Kidney epithelial cell (primary cell): ENCODE data around the gene NPHP3. TPM values are rescaled to one million over a fixed set of nuclear protein-coding genes. Genes with fewer than 3 reads are reported as not detected.

ENCODE experiments used
- DNase-seq: peaks from one replicate; pipeline ENCODE4 v3.0.0-alpha.2; 2010; ENCODE audit warnings: low read depth
- H3K27me3 ChIP-seq: 2 replicates; pipeline ENCODE4 v1.6.0; 2011; ENCODE audit warnings: low read length; ENCODE audit not compliant: control insufficient read depth, insufficient read depth
- H3K36me3 ChIP-seq: 2 replicates; pipeline ENCODE4 v1.5.1; 2011; ENCODE audit warnings: low read length; ENCODE audit not compliant: control insufficient read depth, insufficient read depth
- H3K4me3 ChIP-seq: 2 replicates; pipeline ENCODE4 v1.5.1; 2011; ENCODE audit warnings: low read depth, mild to moderate bottlenecking, control low read depth, low read length
- total RNA-seq: library from RNA; depleted of rRNA; stranded (reverse); fragments of >200 nt; gene quantifications from 2 replicates; pipeline ENCODE4 v1.2.3, GENCODE V29; 2015
- TF ChIP-seq, protein P1 (sequence below): IDR thresholded peaks from 2 replicates; pipeline ENCODE4 v1.5.1; 2011; ENCODE audit warnings: mild to moderate bottlenecking, moderate library complexity, low read length, control low read depth, inconsistent platforms; ENCODE audit not compliant: insufficient read depth, poor library complexity, severe bottlenecking

The NPHP3 gene
- total RNA-seq, 1 donor from 2014 or later: 23.3 TPM

DNA sequence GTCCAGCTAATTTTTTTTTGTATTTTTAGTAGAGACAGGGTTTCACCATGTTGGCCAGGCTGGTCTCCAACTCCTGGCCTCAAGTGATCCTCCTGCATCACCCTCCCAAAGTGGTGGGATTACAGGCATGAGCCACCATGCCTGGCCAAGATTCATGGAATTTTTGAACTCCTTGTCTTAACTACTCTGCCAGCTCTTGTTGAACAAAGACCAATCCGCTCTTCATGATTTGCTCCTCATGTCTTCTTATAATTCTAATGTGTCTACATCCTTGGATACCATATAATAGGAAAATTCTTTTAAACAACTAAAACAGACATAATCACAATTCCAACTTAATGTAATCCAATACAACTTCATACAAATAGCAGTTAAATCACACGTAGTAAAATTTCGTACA, 40.8 kb downstream of the NPHP3 start:
- Histone ChIP-seq H3K36me3 (no peaks in the 10 kb centered on the region), H3K4me3 (no peak overlapping the region), H3K27me3 (no peaks in the 10 kb centered on the region)
- no peak for DNase-seq
- TF ChIP-seq, protein P1, sequence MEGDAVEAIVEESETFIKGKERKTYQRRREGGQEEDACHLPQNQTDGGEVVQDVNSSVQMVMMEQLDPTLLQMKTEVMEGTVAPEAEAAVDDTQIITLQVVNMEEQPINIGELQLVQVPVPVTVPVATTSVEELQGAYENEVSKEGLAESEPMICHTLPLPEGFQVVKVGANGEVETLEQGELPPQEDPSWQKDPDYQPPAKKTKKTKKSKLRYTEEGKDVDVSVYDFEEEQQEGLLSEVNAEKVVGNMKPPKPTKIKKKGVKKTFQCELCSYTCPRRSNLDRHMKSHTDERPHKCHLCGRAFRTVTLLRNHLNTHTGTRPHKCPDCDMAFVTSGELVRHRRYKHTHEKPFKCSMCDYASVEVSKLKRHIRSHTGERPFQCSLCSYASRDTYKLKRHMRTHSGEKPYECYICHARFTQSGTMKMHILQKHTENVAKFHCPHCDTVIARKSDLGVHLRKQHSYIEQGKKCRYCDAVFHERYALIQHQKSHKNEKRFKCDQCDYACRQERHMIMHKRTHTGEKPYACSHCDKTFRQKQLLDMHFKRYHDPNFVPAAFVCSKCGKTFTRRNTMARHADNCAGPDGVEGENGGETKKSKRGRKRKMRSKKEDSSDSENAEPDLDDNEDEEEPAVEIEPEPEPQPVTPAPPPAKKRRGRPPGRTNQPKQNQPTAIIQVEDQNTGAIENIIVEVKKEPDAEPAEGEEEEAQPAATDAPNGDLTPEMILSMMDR: no peak

DNA sequence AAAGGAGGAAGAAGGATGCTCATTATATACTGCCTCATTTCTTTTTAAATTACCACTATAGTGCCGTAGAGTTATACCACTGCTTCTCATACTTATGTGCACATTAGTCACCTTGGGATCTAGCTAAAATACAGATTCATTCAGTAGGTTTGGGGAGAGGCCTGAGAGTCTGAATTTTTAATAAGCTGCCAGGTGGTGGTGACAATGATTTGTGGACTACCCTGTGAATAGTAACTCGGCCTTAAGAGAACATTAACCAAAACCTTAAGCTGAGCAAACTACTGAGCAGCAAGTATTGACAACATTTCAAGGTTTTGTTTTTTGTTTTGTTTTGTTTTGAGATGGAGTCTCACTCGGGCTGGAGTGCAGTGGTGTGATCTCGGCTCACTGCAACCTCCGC, 42.3 kb downstream of the NPHP3 start:
- Histone ChIP-seq H3K4me3 (no peak overlapping the region), H3K27me3 (no peaks in the 10 kb centered on the region), H3K36me3 (no peaks in the 10 kb centered on the region)
- no peak for DNase-seq
- TF ChIP-seq, protein P1: no peak

DNA sequence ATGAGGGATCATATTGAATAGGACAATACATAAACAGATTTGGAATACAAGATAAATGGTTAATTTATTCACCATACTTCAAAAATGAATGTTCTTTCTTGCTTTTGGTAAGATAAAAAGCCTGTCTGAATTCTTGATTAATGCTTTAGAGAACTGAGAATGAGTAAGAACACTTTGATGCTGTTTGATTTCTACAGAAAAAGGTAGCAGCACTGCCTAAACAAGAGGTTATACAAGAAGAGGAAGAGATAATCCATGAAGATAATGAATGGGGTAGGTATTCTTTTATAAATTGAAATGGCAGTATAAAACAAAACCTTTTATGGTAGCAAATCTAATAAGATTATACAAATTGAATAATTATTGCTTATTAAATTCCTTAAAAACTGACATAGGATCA, 46.8 kb downstream of the NPHP3 start:
- TF ChIP-seq, protein P1: no peak
- H3K36me3 ChIP-seq: no peaks in the 10 kb centered on the region
- DNase-seq: no peak

DNA sequence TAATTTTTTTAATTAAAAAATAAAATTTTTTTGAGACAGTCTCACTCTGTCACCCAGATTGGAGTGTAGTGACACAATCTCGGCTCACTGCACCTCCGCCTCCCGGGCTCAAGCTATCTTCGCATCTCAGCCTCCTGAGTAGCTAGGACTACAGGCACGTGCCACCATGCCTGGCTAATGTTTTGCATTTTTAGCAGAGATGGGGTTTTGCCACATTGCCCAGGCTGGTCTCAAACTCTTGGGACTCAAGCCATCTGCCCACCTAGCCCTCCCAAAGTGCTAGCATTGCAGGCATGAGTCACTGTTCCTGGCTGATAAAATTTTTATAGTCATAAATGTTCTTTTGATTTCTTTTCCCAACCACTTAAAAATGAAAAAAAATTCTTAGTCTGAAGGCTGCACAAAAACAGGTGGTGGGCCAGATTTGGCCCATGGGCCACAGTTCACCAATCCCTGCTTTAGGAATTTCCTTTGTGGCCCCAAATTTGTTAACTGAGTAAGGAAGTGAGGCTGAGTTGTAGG, 52.9 kb downstream of the NPHP3 start:
- TF ChIP-seq, protein P1: no peak
- H3K4me3 ChIP-seq: no peak overlapping the region
- H3K36me3 ChIP-seq: no peaks in the 10 kb centered on the region

More for the DNA sequence above, 46.8 kb downstream of the NPHP3 start:
- H3K4me3 ChIP-seq: no peak overlapping the region
- no peaks in the 10 kb centered on the region for H3K27me3 ChIP-seq

DNA sequence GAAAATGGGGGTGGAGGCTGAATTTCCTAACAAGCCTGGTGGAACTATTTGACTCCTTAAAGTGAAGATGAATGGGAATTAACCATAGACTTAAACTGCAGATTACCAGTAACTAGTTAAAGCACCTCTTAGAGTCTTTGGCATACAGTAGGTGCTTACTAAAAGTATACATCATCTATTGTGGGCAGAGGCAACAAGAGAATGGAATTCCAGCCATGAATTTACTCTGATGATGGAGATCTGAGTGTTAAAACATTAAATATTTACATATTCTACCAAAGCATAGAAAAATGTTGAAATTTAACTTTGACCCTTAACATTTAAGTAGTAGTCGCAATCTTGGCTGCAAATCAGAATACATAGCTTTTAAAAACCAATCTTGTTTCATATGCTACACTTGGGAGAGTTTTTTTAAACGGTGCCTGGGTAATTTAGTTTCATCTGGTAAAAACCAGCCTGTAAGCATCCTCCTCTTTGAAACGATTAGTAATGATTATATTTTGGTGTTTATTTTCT, 56.9 kb downstream of the NPHP3 start:
- TF ChIP-seq, protein P1: no peak
- no peaks in the 10 kb centered on the region for H3K36me3 ChIP-seq
- H3K27me3 ChIP-seq: no peaks in the 10 kb centered on the region
- H3K4me3 ChIP-seq: no peak overlapping the region
- no peak for DNase-seq

More for the DNA sequence above, 52.9 kb downstream of the NPHP3 start:
- no peak for DNase-seq
- no peaks in the 10 kb centered on the region for H3K27me3 ChIP-seq

DNA sequence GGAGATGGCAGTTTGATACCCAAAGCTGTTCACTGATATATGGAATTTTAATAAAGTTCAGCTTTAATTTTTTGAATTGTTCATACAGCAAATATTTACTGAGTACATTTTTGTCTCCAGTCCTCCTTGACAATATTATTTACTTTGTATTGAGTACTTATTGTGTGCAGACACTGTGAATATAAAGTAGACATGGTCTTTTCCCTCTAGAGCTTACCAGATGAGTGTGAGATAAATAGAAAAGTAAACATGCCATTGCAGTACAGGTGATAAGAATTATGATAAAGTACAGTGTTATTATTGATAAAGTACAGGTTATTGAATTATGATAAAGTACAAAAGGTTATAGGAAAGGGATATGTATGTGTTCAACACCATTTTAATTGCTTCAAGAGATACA, 60.0 kb downstream of the NPHP3 start:
- H3K27me3 ChIP-seq: no peaks in the 10 kb centered on the region
- no peak overlapping the region for H3K4me3 ChIP-seq
- TF ChIP-seq, protein P1: no peak
- H3K36me3 ChIP-seq: no peaks in the 10 kb centered on the region
- DNase-seq: no peak
